ENCODE measurements around the gene SZRD1.
"Not testable (repeated sequence)": the region's sequence is repeated elsewhere in the genome, so short reads cannot be mapped to it uniquely, and the experiment has no call there.

The SZRD1 gene

DNA sequence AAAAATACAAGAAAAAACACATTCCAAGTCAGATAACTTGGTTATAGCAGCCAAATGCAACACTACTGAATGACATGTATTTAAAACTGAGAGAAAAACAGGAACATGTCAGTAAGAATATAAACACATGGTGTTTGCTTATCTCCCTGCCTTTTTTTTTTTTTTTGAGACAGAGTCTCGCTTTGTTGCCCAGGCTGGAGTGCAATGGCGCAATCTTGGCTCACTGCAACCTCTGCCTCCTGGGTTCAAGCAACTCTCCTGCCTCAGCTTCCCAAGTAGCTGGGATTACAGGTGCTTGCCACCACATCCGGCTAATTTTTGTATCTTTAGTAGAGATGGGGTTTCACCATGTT, 1.9 kb upstream of the SZRD1 start:
- TF ChIP-seq ISL1 (CRISPR knock-in tag; IDR thresholded peaks at IDR 0.05) = 0 out of 2 replicates have a peak, but pooled peaks have one; percentile 12
- not testable (repeated sequence) for ATAC-seq

DNA sequence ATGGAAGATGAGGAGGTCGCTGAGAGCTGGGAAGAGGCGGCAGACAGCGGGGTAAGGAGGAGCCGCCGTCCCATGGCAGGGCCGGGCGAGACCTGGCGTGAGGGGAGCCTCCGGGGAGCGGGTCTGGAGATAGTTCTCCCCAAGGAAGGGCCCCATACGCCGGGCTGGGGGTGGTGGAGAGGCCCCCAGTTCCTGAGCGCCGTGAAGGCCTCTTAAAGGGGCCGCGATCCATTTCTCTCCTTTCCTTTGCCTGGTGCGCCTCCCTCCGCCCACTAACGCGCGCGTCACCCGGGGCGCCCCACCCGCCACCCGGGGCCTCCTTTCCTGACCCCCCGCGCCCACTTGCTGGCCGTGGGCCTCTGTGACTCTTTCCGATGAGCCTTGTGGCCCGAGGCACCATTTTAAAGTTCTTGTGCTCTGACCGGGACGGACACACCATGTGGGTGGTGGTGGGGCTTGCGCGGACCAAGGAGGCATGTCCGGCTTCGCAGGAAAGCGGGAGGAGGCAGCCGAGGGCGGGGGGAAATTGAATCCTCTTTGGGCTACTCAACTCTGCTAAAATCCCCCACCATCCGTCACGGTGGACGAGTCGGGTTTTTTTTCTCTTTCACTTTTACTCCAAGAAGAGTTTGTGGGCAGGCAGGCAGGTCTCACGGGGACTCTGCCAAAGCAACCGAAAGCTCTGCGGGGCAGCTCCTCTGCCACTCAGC, 371 bp downstream of the SZRD1 start:
- no peak for TF ChIP-seq ZNF565 (CRISPR knock-in tag; conservative IDR thresholded peaks at IDR 0.05; ENCODE audit: low read depth)
- TF ChIP-seq RARB (CRISPR knock-in tag; IDR thresholded peaks at IDR 0.05) = no peak
- TF ChIP-seq, protein P1, sequence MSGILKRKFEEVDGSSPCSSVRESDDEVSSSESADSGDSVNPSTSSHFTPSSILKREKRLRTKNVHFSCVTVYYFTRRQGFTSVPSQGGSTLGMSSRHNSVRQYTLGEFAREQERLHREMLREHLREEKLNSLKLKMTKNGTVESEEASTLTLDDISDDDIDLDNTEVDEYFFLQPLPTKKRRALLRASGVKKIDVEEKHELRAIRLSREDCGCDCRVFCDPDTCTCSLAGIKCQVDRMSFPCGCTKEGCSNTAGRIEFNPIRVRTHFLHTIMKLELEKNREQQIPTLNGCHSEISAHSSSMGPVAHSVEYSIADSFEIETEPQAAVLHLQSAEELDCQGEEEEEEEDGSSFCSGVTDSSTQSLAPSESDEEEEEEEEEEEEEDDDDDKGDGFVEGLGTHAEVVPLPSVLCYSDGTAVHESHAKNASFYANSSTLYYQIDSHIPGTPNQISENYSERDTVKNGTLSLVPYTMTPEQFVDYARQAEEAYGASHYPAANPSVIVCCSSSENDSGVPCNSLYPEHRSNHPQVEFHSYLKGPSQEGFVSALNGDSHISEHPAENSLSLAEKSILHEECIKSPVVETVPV (CRISPR knock-in tag; IDR thresholded peaks at IDR 0.05) = no peak
- ATAC-seq = peak; percentile 82

GRCh38 chr1:16367968-16368890, 1.2 kb downstream of the SZRD1 start:
- ATAC-seq = no peak; the same call in 2 of the 3 replicates
- TF ChIP-seq TCF4 (CRISPR knock-in tag; IDR thresholded peaks at IDR 0.05; ENCODE audit: borderline replicate concordance) = no peak
- TF ChIP-seq, protein P2, sequence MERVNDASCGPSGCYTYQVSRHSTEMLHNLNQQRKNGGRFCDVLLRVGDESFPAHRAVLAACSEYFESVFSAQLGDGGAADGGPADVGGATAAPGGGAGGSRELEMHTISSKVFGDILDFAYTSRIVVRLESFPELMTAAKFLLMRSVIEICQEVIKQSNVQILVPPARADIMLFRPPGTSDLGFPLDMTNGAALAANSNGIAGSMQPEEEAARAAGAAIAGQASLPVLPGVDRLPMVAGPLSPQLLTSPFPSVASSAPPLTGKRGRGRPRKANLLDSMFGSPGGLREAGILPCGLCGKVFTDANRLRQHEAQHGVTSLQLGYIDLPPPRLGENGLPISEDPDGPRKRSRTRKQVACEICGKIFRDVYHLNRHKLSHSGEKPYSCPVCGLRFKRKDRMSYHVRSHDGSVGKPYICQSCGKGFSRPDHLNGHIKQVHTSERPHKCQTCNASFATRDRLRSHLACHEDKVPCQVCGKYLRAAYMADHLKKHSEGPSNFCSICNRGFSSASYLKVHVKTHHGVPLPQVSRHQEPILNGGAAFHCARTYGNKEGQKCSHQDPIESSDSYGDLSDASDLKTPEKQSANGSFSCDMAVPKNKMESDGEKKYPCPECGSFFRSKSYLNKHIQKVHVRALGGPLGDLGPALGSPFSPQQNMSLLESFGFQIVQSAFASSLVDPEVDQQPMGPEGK (CRISPR knock-in tag; IDR thresholded peaks at IDR 0.05; ENCODE audit: borderline replicate concordance) = no peak
- no peak for TF ChIP-seq ISL1 (CRISPR knock-in tag; IDR thresholded peaks at IDR 0.05)
- TF ChIP-seq OSR1 (CRISPR knock-in tag; IDR thresholded peaks at IDR 0.05) = no peak
- TF ChIP-seq ARNTL (CRISPR knock-in tag; IDR thresholded peaks at IDR 0.05; ENCODE audit: borderline replicate concordance, low read depth) = no peak
- no peak for TF ChIP-seq SNAI2 (CRISPR knock-in tag; IDR thresholded peaks at IDR 0.05)
- TF ChIP-seq ZFP30 (CRISPR knock-in tag; IDR thresholded peaks at IDR 0.05) = no peak
- TF ChIP-seq, protein P3, sequence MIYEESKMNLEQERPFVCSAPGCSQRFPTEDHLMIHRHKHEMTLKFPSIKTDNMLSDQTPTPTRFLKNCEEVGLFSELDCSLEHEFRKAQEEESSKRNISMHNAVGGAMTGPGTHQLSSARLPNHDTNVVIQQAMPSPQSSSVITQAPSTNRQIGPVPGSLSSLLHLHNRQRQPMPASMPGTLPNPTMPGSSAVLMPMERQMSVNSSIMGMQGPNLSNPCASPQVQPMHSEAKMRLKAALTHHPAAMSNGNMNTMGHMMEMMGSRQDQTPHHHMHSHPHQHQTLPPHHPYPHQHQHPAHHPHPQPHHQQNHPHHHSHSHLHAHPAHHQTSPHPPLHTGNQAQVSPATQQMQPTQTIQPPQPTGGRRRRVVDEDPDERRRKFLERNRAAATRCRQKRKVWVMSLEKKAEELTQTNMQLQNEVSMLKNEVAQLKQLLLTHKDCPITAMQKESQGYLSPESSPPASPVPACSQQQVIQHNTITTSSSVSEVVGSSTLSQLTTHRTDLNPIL (CRISPR knock-in tag; IDR thresholded peaks at IDR 0.05; ENCODE audit: low read depth) = no peak
- no peak for TF ChIP-seq RARB (CRISPR knock-in tag; IDR thresholded peaks at IDR 0.05)
- TF ChIP-seq ZNF8 (CRISPR knock-in tag; IDR thresholded peaks at IDR 0.05) = no peak
- no peak for TF ChIP-seq TOX (CRISPR knock-in tag; IDR thresholded peaks at IDR 0.05; ENCODE audit: borderline replicate concordance)
- no peak for TF ChIP-seq ZC3H10 (CRISPR knock-in tag; IDR thresholded peaks at IDR 0.05)
- no peak for TF ChIP-seq ZNF70 (CRISPR knock-in tag; IDR thresholded peaks at IDR 0.05)
- no peak for TF ChIP-seq ZNF565 (CRISPR knock-in tag; conservative IDR thresholded peaks at IDR 0.05; ENCODE audit: low read depth)
- no peak for TF ChIP-seq ESRRG (CRISPR knock-in tag; IDR thresholded peaks at IDR 0.05)
- no peak for TF ChIP-seq CSDC2 (CRISPR knock-in tag; IDR thresholded peaks at IDR 0.05)
- no peak for TF ChIP-seq PPARA (CRISPR knock-in tag; IDR thresholded peaks at IDR 0.05; ENCODE audit: borderline replicate concordance)
- TF ChIP-seq ZFP3 (CRISPR knock-in tag; IDR thresholded peaks at IDR 0.05) = no peak
- TF ChIP-seq, protein P1 (CRISPR knock-in tag; IDR thresholded peaks at IDR 0.05) = no peak
- no peak for TF ChIP-seq POU6F1 (CRISPR knock-in tag; IDR thresholded peaks at IDR 0.05; ENCODE audit: borderline replicate concordance, low read depth)

Measured in SK-N-SH treated with all-trans-retinoic acid at 6 μM for 48 hours (cell line).